ENCODE data around the gene PRKCE.

Gene PRKCE

GRCh38 chr2:45957533-45958227, 306.2 kb downstream of the PRKCE start:
- no peak for TF ChIP-seq CTCF (IDR thresholded peaks at IDR 0.05; ENCODE audit: low read depth, low read length)
- DNase-seq (ENCODE audit: extremely low read depth, low read depth) = no peak

- no peak for TF ChIP-seq CTCF (IDR thresholded peaks at IDR 0.05; ENCODE audit: low read depth, low read length)
- DNase-seq (ENCODE audit: extremely low read depth, low read depth) = no peak
These were observed 308.8 kb downstream of the PRKCE start for GRCh38 chr2:45960057-45960863.

DNA sequence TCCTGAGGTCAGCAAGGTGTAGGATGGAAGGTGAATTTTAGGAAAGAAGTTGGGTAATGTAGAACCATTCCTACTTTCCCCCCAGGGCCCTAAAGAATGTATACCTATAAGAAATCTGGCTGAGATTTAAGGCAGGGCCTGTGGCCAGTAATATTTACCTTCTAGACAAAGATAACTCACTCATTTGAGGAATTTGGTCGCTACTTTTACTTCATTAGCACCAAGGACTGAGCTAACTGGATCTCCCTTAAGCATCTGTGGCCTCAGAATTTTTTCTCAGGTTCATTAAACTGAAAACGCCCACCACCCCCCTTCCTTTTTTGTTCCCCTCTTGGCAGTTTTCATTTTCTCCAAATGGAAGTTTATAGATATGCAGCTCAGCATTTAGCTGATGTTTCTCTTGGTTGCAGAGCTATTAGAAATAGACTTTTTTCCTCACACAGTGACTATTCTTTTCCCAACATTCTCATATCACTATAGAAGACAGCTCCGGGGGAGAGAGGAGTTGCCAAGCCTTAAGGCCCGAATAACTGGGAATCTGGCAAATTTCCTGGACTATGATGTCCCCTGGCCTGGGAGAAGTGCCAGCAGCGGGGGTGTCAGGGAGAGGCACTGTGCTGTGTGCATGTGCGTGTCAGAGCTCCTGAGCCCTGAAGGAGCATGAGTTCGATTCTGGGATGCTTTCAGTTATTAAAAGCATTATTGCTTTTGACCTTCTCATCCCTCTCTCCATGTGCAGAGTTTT, 310.9 kb downstream of the PRKCE start:
- DNase-seq (ENCODE audit: extremely low read depth, low read depth) = peak; percentile 69
- no peak for TF ChIP-seq CTCF (IDR thresholded peaks at IDR 0.05; ENCODE audit: low read depth, low read length)

GRCh38 chr2:45963816-45964215, 312.3 kb downstream of the PRKCE start:
- no peak for TF ChIP-seq CTCF (IDR thresholded peaks at IDR 0.05; ENCODE audit: low read depth, low read length)
- no peak for DNase-seq (ENCODE audit: extremely low read depth, low read depth)

- TF ChIP-seq CTCF (IDR thresholded peaks at IDR 0.05; ENCODE audit: low read depth, low read length) = no peak
These were observed 312.9 kb downstream of the PRKCE start for GRCh38 chr2:45964223-45964841.

DNA sequence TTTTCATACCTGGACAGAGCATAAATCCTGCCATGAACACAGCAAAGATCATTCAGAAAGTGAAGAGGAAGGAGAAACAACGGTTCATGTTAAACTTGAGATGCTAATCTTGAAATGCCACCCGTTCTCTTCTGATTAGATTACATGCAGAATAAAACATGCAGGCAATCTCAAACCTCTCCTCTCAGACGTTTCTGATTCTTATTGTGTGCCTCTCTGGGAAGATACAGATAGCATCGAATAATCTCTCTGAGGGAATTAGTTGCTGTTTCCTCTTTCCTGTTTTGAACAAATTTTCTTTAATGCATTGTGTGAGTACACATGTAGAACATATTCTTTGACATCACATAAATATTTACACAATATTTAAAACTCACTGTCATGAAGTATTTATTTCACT, 313.4 kb downstream of the PRKCE start:
- no peak for TF ChIP-seq CTCF (IDR thresholded peaks at IDR 0.05; ENCODE audit: low read depth, low read length)
- no peak for DNase-seq (ENCODE audit: extremely low read depth, low read depth)

More at GRCh38 chr2:45964223-45964841, 312.9 kb downstream of the PRKCE start:
- DNase-seq (ENCODE audit: extremely low read depth, low read depth) = peak; percentile 61

All from AG09319 (cell line).